HepG2 (cell line): Measurements from ENCODE around the gene PATE1. TPM values are rescaled to one million over a fixed set of nuclear protein-coding genes. Genes with fewer than 3 reads are reported as not detected.

ENCODE experiments used
- ATAC-seq: fragments of 200-7000 bp; cut with Tn5 transposase; 3 replicates; pipeline ENCODE4 v1.9.1; 2020; ENCODE audit warnings: mild to moderate bottlenecking, moderate library complexity
- BruUV-seq: library from RNA; stranded (reverse); fragments of 400-500 nt; replicated peaks from 2 replicates; lab custom pipeline; 2021; lab: Mats Ljungman, UMichigan
- CTCF ChIA-PET: fragments of 300-600 bp; formaldehyde crosslinking; extraction: SDS; loops from one replicate; lab custom pipeline; 2021; ENCODE audit warnings: low total read pairs, inconsistent platforms, low intra/inter-chr PET ratio; lab: Yijun Ruan, JAX
- POLR2A ChIA-PET: fragments of 350-600 bp; sonication (Branson Sonifier 250); formaldehyde crosslinking; loops from one replicate; lab custom pipeline; 2020; ENCODE audit warnings: antibody characterized with exemption, inconsistent platforms; lab: Yijun Ruan, JAX
- DNase-seq: peaks from one replicate; pipeline ENCODE4 v3.0.0-alpha.2; 2015; ENCODE audit warnings: low spot score
- FAIRE-seq: peaks from 3 replicates; lab custom pipeline; 2011; peaks lifted over from hg19 to GRCh38; lab: Jason Lieb, UNC
- H2AFZ ChIP-seq: one replicate; pipeline ENCODE4 v1.6.1; 2011; ENCODE audit warnings: low read length, inconsistent platforms
- H3K27ac ChIP-seq: fragments of 300-600 bp; 3 replicates; pipeline ENCODE4 v1.8.0; 2011; ENCODE audit warnings: mixed run types, mild to moderate bottlenecking, mixed read lengths, low read length, inconsistent platforms; ENCODE audit not compliant: insufficient read depth; ENCODE audit errors: extremely low read length
- H3K27me3 ChIP-seq, 2 experiments: fragments of 200-600 bp in 1 of 2; 2 replicates in 1 of 2; 3 replicates in 1 of 2; pipeline versions ENCODE4 v1.6.0 to v1.8.0; 2011; ENCODE audit warnings: low read length in 2 of 2, mild to moderate bottlenecking in 2 of 2, moderate library complexity in 2 of 2, inconsistent platforms in 1 of 2; ENCODE audit not compliant: insufficient read depth in 2 of 2, control insufficient read depth in 1 of 2
- H3K36me3 ChIP-seq, 2 experiments: fragments of 200-600 bp in 1 of 2; replicated peaks in 1 of 2; 2 replicates in 1 of 2; 3 replicates in 1 of 2; pipeline versions ENCODE4 v1.5.1 to v1.8.0; 2011; ENCODE audit warnings: low read length in 2 of 2, inconsistent platforms in 1 of 2; ENCODE audit not compliant: insufficient read depth in 2 of 2, control insufficient read depth in 1 of 2
- H3K4me1 ChIP-seq: 2 replicates; pipeline ENCODE4 v1.5.1; 2012; ENCODE audit warnings: low read length, inconsistent platforms; ENCODE audit not compliant: insufficient read depth
- H3K4me2 ChIP-seq: 2 replicates; pipeline ENCODE4 v1.6.0; 2011; ENCODE audit warnings: low read depth, low read length, inconsistent platforms
- H3K4me3 ChIP-seq, 3 experiments: fragments of 200-600 bp in 1 of 3; sonication (generic), shearing (Covaris generic) in 1 of 3; replicated peaks in 1 of 3; 2 replicates each; pipeline ENCODE4 v1.5.1; 2011 to 2016; ENCODE audit warnings: low read length in 3 of 3, inconsistent platforms in 2 of 3, low read depth in 2 of 3, mild to moderate bottlenecking in 2 of 3, control low read depth in 1 of 3, mixed read lengths in 1 of 3; ENCODE audit not compliant: insufficient read depth in 1 of 3
- H3K79me2 ChIP-seq: one replicate; pipeline ENCODE4 v1.6.1; 2011; ENCODE audit warnings: low read length, inconsistent platforms; ENCODE audit not compliant: insufficient read depth
- H3K9ac ChIP-seq: 2 replicates; pipeline ENCODE4 v1.6.0; 2011; ENCODE audit warnings: mild to moderate bottlenecking, low read depth, low read length, inconsistent platforms; ENCODE audit not compliant: insufficient read depth
- H3K9me3 ChIP-seq: 2 replicates; pipeline ENCODE4 v1.5.1; 2012; ENCODE audit warnings: mild to moderate bottlenecking, low read length
- H4K20me1 ChIP-seq: 2 replicates; pipeline ENCODE4 v1.6.0; 2011; ENCODE audit warnings: inconsistent platforms, mild to moderate bottlenecking, low read length, moderate library complexity; ENCODE audit not compliant: insufficient read depth
- FOXM1 ChIP-seq: sonication (generic); formaldehyde crosslinking; IDR thresholded peaks from 2 replicates; pipeline ENCODE4 v1.5.0; 2020; ENCODE audit warnings: missing genetic modification reagents
- MXD4 ChIP-seq: IDR thresholded peaks from 2 replicates; pipeline ENCODE4 v1.6.1; 2016; ENCODE audit warnings: mild to moderate bottlenecking, missing biosample characterization, missing genetic modification reagents
- TBX2 ChIP-seq: sonication (generic); formaldehyde crosslinking; IDR thresholded peaks from 2 replicates; pipeline ENCODE4 v1.5.0; 2020; ENCODE audit warnings: missing genetic modification reagents, mild to moderate bottlenecking, borderline replicate concordance
- ZNF34 ChIP-seq: sonication (generic); formaldehyde crosslinking; IDR thresholded peaks from 2 replicates; pipeline ENCODE4 v1.4.0; 2020; ENCODE audit warnings: mild to moderate bottlenecking, missing genetic modification reagents, borderline replicate concordance
- ZNF557 ChIP-seq: sonication (generic); formaldehyde crosslinking; IDR thresholded peaks from 2 replicates; pipeline ENCODE4 v1.4.0; 2020; ENCODE audit warnings: missing genetic modification reagents
- ZNF605 ChIP-seq: sonication (generic); formaldehyde crosslinking; IDR thresholded peaks from 2 replicates; pipeline ENCODE4 v1.8.0; 2022; ENCODE audit warnings: mild to moderate bottlenecking, missing genetic modification reagents
- WGBS: methylation state at CpG from one replicate; pipeline ENCODE4 v1.1.6; 2017; ENCODE audit warnings: low lambda C conversion rate; 5-methylcytosine and 5-hydroxymethylcytosine counted together
- in situ Hi-C: cut with HindIII; loops from 2 replicates; pipeline ENCODE4 v1.10.0; 2017; ENCODE audit warnings: low pct_unique_long_range_greater_than_20kb; ENCODE audit not compliant: extremely low pct_ligation_motif_present
- intact Hi-C: fragments of 100-400 bp; cut with micrococcal nuclease; formaldehyde crosslinking; loops from one replicate; pipeline ENCODE4 v1.10.0; 2022; ENCODE audit not compliant: unreplicated experiment
- polyA plus RNA-seq, 8 experiments: library from polyadenylated mRNA; depleted of rRNA in 3 of 8; stranded (reverse) in 7 of 8; unstranded in 1 of 8; fragments of >200 nt; fragmentation: Illumina TruSeq in 4 of 8; extraction: Trizol in 4 of 8; gene quantifications; 2 replicates each; pipeline versions ENCODE4 v1.2.1 to v1.2.3, GENCODE V29; 2011 to 2016; ENCODE audit warnings: low read depth in 4 of 8, missing spikeins in 1 of 8, mixed read lengths in 1 of 8; ENCODE audit not compliant: insufficient read depth in 1 of 8
- total RNA-seq, 5 experiments: library from RNA; depleted of rRNA; stranded (reverse); fragments of >200 nt; fragmentation: Illumina TruSeq; extraction: Trizol; gene quantifications; 2 replicates each; pipeline ENCODE4 v1.2.3, GENCODE V29; 2016; ENCODE audit warnings: low read depth in 1 of 5
- TF ChIP-seq, protein P1 (sequence below): sonication (generic); formaldehyde crosslinking; IDR thresholded peaks from 2 replicates; pipeline ENCODE4 v1.8.1; 2023; ENCODE audit warnings: missing genetic modification reagents, mild to moderate bottlenecking, borderline replicate concordance
- TF ChIP-seq, protein P2 (sequence below): sonication (generic); formaldehyde crosslinking; IDR thresholded peaks from 2 replicates; pipeline ENCODE4 v1.4.0; 2020; ENCODE audit warnings: missing genetic modification reagents, borderline replicate concordance
- TF ChIP-seq, protein P3 (sequence below): sonication (generic); formaldehyde crosslinking; conservative IDR thresholded peaks from 2 replicates; pipeline ENCODE4 v1.4.0; 2020; ENCODE audit warnings: missing genetic modification reagents
- TF ChIP-seq, protein P4 (sequence below): IDR thresholded peaks from 2 replicates; pipeline ENCODE4 v1.6.1; 2016; ENCODE audit warnings: low read depth
- TF ChIP-seq, protein P5 (sequence below): sonication (generic); formaldehyde crosslinking; IDR thresholded peaks from 2 replicates; pipeline ENCODE4 v1.4.0; 2020; ENCODE audit warnings: missing genetic modification reagents
- TF ChIP-seq, protein P6 (sequence below): sonication (generic); formaldehyde crosslinking; conservative IDR thresholded peaks from 2 replicates; pipeline ENCODE4 v1.8.0; 2022; ENCODE audit warnings: mild to moderate bottlenecking, moderate library complexity, missing genetic modification reagents

Gene PATE1
- total and polyA plus RNA-seq, 2 of the 13 experiments (the other 11 are each of a cell fraction or from before 2014, with no cell fraction given): not detected

DNA sequence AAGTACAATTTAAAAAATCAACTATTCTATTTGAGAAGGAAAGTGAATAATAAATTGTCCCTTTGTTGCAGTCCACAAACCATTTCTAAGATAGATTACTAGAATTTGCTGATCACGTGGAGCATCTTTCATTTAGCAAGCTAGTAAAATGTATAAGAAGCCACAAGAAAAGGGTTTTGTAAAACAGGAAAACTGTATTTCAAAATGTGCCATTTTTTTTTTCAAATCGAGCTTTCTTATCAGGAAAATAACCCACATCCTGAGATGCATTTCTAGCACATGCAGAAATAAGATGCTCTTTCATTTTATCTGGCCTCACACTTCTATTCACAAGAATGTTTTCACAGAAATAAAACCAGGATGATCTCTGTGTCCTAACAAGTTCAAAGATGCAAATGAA, 38.6 kb downstream of the PATE1 start:
- POLR2A ChIA-PET: no interaction called here
- in situ Hi-C loops: no loop called here
- H3K4me2 ChIP-seq: no peak overlapping the region

More for the DNA sequence above, 38.6 kb downstream of the PATE1 start:
- Histone ChIP-seq H3K4me1 (no peaks in the 10 kb centered on the region), H3K9me3 (no peaks in the 10 kb centered on the region), H3K4me3 (no peak overlapping the region), H3K36me3 (no peaks in the 10 kb centered on the region), H3K27ac (no peak overlapping the region), H3K27me3 (no peaks in the 10 kb centered on the region), H4K20me1 (no peaks in the 10 kb centered on the region), H3K9ac (no peak overlapping the region), H2AFZ (no peak overlapping the region), H3K79me2 (no peaks in the 10 kb centered on the region)
- BruUV-seq: no TSS peak
- CTCF ChIA-PET: no interaction called here
- no peak for DNase-seq
- ATAC-seq: no peak
- intact Hi-C loops: no loop called here
- TF ChIP-seq, protein P1, sequence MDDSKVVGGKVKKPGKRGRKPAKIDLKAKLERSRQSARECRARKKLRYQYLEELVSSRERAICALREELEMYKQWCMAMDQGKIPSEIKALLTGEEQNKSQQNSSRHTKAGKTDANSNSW (CRISPR knock-in tag): no peak
- TF ChIP-seq, protein P2, sequence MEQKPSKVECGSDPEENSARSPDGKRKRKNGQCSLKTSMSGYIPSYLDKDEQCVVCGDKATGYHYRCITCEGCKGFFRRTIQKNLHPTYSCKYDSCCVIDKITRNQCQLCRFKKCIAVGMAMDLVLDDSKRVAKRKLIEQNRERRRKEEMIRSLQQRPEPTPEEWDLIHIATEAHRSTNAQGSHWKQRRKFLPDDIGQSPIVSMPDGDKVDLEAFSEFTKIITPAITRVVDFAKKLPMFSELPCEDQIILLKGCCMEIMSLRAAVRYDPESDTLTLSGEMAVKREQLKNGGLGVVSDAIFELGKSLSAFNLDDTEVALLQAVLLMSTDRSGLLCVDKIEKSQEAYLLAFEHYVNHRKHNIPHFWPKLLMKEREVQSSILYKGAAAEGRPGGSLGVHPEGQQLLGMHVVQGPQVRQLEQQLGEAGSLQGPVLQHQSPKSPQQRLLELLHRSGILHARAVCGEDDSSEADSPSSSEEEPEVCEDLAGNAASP (CRISPR knock-in tag): no peak
- TF ChIP-seq ZNF557 (CRISPR knock-in tag) (no peak), ZNF605 (CRISPR knock-in tag) (no peak), MXD4 (CRISPR knock-in tag) (no peak), TBX2 (CRISPR knock-in tag) (no peak), FOXM1 (CRISPR knock-in tag) (no peak), ZNF34 (no peak)
- TF ChIP-seq, protein P3, sequence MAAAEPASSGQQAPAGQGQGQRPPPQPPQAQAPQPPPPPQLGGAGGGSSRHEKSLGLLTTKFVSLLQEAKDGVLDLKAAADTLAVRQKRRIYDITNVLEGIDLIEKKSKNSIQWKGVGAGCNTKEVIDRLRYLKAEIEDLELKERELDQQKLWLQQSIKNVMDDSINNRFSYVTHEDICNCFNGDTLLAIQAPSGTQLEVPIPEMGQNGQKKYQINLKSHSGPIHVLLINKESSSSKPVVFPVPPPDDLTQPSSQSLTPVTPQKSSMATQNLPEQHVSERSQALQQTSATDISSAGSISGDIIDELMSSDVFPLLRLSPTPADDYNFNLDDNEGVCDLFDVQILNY (CRISPR knock-in tag): no peak
- TF ChIP-seq, protein P4, sequence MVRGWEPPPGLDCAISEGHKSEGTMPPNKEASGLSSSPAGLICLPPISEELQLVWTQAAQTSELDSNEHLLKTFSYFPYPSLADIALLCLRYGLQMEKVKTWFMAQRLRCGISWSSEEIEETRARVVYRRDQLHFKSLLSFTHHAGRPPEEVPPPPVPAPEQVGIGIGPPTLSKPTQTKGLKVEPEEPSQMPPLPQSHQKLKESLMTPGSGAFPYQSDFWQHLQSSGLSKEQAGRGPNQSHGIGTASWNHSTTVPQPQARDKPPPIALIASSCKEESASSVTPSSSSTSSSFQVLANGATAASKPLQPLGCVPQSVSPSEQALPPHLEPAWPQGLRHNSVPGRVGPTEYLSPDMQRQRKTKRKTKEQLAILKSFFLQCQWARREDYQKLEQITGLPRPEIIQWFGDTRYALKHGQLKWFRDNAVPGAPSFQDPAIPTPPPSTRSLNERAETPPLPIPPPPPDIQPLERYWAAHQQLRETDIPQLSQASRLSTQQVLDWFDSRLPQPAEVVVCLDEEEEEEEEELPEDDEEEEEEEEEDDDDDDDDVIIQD (CRISPR knock-in tag): no peak
- TF ChIP-seq, protein P5, sequence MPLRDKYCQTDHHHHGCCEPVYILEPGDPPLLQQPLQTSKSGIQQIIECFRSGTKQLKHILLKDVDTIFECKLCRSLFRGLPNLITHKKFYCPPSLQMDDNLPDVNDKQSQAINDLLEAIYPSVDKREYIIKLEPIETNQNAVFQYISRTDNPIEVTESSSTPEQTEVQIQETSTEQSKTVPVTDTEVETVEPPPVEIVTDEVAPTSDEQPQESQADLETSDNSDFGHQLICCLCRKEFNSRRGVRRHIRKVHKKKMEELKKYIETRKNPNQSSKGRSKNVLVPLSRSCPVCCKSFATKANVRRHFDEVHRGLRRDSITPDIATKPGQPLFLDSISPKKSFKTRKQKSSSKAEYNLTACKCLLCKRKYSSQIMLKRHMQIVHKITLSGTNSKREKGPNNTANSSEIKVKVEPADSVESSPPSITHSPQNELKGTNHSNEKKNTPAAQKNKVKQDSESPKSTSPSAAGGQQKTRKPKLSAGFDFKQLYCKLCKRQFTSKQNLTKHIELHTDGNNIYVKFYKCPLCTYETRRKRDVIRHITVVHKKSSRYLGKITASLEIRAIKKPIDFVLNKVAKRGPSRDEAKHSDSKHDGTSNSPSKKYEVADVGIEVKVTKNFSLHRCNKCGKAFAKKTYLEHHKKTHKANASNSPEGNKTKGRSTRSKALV: no peak
- TF ChIP-seq, protein P6, sequence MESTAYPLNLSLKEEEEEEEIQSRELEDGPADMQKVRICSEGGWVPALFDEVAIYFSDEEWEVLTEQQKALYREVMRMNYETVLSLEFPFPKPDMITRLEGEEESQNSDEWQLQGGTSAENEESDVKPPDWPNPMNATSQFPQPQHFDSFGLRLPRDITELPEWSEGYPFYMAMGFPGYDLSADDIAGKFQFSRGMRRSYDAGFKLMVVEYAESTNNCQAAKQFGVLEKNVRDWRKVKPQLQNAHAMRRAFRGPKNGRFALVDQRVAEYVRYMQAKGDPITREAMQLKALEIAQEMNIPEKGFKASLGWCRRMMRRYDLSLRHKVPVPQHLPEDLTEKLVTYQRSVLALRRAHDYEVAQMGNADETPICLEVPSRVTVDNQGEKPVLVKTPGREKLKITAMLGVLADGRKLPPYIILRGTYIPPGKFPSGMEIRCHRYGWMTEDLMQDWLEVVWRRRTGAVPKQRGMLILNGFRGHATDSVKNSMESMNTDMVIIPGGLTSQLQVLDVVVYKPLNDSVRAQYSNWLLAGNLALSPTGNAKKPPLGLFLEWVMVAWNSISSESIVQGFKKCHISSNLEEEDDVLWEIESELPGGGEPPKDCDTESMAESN (CRISPR knock-in tag): no peak
- FAIRE-seq: no peak
- WGBS: 3% methylated on average over 2 of the region's 2 CpGs
